GM12892 (cell line): ENCODE results near the gene PDX1.

Source experiments
- DNase-seq: peaks from one replicate; pipeline ENCODE4 v3.0.0; 2011; ENCODE audit not compliant: insufficient read length
- FAIRE-seq: peaks from 2 replicates; lab custom pipeline; 2011; peaks lifted over from hg19 to GRCh38; lab: Jason Lieb, UNC
- POLR2A ChIP-seq: IDR thresholded peaks from 2 replicates; pipeline ENCODE4 v1.6.1; 2011; ENCODE audit warnings: low read depth, low read length, control low read depth
- POLR2AphosphoS5 ChIP-seq: IDR thresholded peaks from 2 replicates; pipeline ENCODE4 v1.6.1; 2011; ENCODE audit warnings: low read depth, low read length, control low read depth
- TAF1 ChIP-seq: IDR thresholded peaks from 2 replicates; pipeline ENCODE4 v1.6.1; 2011; ENCODE audit warnings: low read depth, mild to moderate bottlenecking, control low read depth, low read length, borderline replicate concordance

PDX1 gene

GRCh38 chr13:27917121-27917947 lies 2.5 kb upstream of the PDX1 start:
- TF ChIP-seq POLR2A (no peak), TAF1 (no peak), POLR2AphosphoS5 (no peak)
- DNase-seq (peak; percentile 21), FAIRE-seq (no peak)

- TF ChIP-seq POLR2A (no peak), POLR2AphosphoS5 (no peak), TAF1 (no peak)
- DNase-seq (peak; percentile 11), FAIRE-seq (no peak)
Observed at GRCh38 chr13:27918041-27918917, 1.5 kb upstream of the PDX1 start.

- FAIRE-seq (no peak), DNase-seq (no peak)
- TF ChIP-seq POLR2AphosphoS5: no peak
Observed at GRCh38 chr13:27918918-27919658, 712 bp upstream of the PDX1 start.

- no peak for TF ChIP-seq POLR2A
- no peak for TF ChIP-seq POLR2AphosphoS5
- no peak for FAIRE-seq
- DNase-seq: no peak
Observed at GRCh38 chr13:27919659-27919933, 204 bp upstream of the PDX1 start.

GRCh38 chr13:27920677-27921420 lies 1.0 kb downstream of the PDX1 start:
- TF ChIP-seq TAF1: no peak
- TF ChIP-seq POLR2A: no peak
- no peak for TF ChIP-seq POLR2AphosphoS5
- FAIRE-seq (no peak), DNase-seq (peak; percentile 22)

GRCh38 chr13:27921421-27921960 lies 1.7 kb downstream of the PDX1 start:
- TF ChIP-seq POLR2AphosphoS5 (no peak), POLR2A (no peak), TAF1 (no peak)
- DNase-seq (peak; percentile 29), FAIRE-seq (no peak)

GRCh38 chr13:27921961-27922882 lies 2.4 kb downstream of the PDX1 start:
- DNase-seq: peak; percentile 19
- TF ChIP-seq POLR2AphosphoS5 (no peak), POLR2A (no peak), TAF1 (no peak)
- no peak for FAIRE-seq

GRCh38 chr13:27922883-27923612 lies 3.2 kb downstream of the PDX1 start:
- no peak for TF ChIP-seq TAF1
- no peak for TF ChIP-seq POLR2A
- TF ChIP-seq POLR2AphosphoS5: no peak
- DNase-seq (peak; percentile 8), FAIRE-seq (no peak)

GRCh38 chr13:27923794-27924528 lies 4.2 kb downstream of the PDX1 start:
- no peak for FAIRE-seq
- DNase-seq: peak; percentile 7
- TF ChIP-seq POLR2AphosphoS5: no peak
- TF ChIP-seq TAF1: no peak
- no peak for TF ChIP-seq POLR2A
